Activated CD4-positive, CD25-positive, alpha-beta regulatory T cell (primary cell): ENCODE data around the gene REG1A.

Source experiments
- DNase-seq, 4 experiments: peaks; one replicate each; lab custom pipeline; 2025; lab: John Stamatoyannopoulos, UW

The REG1A gene, protein sequence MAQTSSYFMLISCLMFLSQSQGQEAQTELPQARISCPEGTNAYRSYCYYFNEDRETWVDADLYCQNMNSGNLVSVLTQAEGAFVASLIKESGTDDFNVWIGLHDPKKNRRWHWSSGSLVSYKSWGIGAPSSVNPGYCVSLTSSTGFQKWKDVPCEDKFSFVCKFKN

DNA sequence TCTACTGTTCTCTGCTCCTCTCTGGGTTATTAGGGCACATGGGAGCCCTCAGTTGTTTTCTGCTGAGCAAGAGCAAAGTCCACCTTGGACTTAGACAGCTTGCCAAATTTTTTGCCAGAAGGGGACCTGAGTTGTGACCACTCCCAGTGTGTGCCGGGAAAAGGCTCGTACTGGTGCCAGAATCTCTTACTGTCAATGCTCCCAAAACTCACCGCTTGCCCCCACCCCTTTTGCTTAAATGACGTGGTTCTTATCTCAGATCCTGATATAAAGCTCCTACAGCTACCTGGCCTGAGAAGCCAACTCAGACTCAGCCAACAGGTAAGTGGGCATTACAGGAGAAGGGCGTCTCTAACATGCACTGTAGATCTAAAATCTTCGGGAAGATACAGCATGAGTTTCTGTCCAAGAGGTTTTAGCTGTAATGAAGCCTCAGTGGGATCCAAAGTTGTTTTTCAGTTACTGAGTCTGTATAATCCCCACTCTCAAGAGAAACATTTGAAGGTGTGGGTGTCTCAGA lies at the start of gene REG1A:
REG1A (plus strand) TSS at position 295 of the 520 bp plus-strand sequence. CDS start 374 bp downstream, outside the sequence.
- no peak for DNase-seq

DNA sequence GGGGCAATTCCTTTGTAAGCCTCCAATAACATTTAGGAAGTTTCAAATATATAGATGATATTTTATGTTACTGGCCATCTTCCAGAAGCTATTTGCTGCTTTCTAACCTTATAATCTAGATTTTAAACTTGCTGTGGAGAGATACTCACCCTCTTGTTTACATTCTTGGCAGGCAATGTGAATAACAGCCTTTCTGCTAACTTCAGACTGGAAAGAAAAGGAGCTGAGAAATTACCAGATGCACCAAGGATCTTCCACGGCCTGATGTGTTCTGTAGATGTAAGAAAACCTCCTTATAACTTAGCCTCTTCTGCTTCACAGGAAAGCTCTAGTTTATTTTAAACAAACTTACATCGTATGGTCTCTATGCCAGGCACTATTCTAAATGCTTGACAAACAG lies 49.2 kb upstream of the REG1A start:
- DNase-seq, result no peak

DNA sequence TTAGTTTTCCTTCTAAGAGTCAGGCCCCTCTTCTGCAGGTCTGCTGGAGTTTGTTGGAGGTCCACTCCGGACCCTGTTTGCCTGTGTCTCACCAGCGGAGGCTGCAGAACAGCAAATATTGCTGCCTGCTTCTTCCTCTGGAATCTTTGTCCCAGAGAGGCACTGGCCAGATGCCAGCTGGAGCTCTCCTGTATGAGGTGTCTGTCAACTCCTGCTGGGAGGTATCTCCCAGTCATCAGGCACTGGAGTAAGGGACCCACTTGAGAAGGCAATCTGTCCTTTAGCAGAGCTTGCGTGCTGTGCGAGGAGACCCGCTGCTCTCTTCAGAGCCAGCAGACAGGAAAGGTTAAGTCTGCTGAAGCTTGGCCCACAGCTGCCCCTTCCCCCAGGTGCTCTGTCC lies 37.3 kb upstream of the REG1A start:
- DNase-seq, result no peak

DNA sequence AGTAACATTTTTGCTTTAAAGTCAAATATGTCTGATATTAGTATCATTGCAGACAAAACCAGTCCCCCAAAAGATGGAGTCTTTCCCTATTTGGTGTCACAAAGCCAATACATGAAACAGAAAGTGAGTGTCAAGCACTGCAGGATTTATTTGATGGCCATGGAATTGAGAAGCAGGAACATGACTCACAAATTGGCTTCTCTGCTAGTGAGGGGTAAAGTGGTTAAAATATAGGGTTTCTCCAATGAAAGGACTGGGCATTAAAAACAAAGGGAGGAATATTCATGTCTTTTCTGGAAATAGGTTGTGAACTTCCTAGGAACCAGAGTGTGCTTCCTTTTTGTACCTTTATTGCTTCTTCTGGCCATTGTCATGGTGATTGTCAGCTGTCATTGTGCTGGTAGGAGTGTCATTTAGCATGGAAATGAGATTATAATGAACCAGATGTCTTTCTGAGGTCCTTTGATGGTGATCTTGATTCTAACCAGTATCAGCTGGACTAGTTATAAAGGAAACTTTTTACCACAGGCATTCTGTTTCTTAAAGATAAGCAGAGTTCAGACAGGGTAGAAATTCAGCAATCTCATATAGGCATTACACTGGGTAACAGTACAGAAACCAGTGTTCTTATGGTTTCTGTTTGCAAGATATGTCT lies 36.6 kb upstream of the REG1A start:
- DNase-seq, result no peak

DNA sequence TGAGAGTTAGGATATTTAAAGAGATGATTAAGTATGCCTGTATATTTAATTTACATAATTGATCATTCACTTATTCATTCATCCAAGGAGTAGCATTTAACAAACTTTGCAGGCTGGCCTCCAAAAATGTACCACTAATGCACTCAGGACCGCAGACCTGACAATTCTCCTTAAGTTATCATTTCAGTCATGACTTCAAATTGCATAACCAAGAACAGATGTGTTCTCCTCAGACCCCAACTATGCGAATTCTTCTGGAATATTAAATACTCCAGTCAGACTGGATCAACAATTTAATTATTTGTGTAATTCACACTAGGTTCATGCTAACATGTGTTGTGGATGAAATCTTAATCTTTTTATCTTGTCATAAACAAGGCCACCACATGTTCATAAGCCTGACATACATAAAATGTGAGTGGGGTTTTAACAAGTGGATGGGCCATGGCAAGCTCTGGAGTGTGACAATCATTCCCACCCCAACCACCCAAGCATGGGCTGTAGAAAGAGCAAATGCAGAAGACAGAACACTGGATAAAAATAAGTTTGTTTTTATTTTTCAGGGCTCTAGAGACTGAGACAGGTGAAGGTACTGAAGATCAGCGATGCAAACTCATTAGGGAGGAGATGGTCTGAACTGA lies 35.7 kb upstream of the REG1A start:
- no peak for DNase-seq

DNA sequence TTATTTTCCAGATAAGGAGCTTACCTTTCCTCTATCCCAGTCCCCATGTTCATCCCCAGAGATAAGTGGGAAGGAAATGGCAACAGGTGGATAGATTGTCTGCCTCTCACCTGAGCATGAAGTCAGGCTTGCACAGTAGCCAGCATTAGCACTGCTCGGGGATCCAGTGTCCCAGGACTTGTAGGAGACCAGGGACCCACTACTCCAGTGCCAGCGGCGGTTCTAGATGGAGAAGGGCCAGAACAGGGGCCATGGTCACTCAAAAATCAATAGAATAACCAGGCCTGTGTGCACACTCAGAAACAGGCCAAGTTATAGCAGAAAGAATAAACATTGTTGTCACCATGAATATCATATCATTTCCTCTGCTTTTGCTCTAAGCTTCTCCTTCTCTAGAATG lies 34.9 kb upstream of the REG1A start:
- DNase-seq, result no peak

DNA sequence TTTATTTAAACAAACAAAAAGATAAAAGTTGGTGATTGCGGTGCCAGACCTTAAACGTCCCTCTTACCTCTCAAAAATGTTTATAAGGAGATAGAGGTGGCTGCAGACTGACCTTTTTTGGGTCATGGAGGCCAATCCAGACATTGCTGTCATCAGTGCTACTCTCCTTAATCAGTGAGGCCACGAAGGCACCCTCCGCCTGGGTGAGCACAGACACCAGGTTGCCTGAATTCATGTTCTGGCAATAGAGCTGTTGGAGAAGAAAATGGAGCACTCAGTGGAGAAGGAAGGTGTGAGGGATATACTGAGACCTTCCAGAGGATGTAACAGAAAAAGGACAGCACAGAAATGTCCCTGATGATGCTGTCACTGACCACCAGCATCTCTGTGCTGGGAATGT lies 34.0 kb upstream of the REG1A start:
- DNase-seq, result no peak

DNA sequence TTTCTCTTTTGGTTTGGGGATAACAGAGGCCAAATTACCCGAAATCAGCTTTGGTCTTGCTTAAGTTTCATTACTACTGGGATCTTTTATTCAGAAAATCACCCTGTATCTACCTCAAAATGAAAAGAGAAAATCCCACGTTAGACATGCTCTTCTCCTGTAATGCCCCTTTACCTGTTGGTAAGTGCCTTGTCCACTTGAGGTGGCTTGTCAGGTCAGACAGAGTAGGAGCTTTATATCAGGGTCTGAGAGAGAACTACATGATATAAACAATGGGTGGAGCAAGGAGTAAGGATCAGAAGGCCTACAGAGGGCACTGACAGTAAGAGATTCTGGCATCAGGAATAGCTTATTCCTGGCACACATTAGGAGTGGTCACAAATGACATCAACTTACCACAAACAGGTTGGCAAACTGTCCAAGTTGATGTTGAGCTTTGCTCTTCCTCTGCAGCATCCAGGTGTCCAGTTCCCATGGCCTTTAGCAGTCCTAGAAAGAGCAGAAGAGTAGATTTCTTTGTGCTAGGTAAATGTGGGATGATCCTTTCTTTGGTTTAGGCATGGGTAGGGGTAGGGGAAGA lies 32.4 kb upstream of the REG1A start, which contains the start of gene REG1B:
REG1B (minus strand) TSS at position 209 of the 580 bp plus-strand sequence. CDS start 381 bp downstream, outside the sequence.
- no peak for DNase-seq

DNA sequence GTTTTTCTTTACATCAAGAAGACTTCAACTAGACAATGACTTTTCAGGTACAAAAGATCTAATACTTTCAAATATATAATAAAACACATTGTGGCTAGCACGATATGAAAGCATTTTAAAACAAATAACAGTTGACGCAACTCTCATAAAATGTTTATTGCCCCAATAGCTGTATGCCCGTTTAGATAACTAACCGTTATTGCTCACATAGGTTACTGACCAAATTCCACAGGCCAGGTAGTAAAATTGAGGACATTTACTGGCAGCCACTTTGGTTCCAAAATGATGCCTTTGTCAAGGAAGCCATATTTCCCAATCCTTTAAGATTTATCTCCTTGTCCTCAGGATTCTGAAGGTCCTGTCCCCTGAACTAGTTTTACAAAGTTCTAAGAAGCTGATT lies 29.6 kb upstream of the REG1A start:
- DNase-seq, result no peak

DNA sequence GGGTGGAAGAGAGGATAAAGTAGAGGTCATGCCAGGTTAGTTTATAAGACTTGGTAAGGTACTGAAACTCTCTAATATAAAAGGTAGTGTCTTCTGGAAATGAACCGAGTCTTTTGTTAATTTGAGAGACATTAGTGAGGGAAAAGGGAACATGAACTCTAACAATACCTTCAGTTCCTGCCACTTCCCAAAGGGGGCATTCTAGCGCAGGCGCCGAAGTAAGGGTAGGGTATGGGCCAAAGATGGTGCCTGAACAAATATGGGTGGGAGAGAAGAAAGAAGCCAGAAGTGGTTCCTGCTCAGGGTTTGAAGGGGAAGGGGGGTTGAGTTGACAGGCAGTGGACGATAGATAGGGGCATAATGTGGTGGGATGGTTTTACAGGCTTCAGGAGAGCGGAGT lies 22.4 kb upstream of the REG1A start:
- DNase-seq, result no peak

DNA sequence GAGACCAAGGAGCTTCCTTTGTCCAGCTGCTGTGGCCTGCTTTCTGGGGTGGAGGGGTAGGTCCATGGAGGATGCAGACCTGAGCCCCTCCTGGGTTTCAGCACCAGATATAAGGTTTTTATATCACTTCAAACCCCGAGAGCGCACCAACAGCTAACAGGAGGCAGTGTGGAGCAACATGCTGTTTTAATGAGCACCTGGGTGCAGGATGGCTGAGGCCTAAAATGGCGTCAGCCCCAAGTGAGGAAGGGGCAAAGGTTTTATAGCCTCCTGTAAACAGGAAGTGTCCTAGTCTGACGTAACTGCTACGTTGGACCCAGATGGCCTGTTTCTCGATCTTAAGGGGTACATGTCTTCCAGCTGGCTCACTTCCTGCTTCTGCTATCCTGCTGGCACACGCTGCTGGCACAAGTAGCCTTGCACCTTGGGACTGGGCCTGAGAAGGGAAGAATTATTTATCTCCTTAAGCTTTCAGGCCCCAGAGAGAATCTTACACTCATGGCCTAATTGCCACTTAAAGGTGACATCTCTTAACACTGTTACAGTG lies 21.1 kb upstream of the REG1A start:
- no peak for DNase-seq

DNA sequence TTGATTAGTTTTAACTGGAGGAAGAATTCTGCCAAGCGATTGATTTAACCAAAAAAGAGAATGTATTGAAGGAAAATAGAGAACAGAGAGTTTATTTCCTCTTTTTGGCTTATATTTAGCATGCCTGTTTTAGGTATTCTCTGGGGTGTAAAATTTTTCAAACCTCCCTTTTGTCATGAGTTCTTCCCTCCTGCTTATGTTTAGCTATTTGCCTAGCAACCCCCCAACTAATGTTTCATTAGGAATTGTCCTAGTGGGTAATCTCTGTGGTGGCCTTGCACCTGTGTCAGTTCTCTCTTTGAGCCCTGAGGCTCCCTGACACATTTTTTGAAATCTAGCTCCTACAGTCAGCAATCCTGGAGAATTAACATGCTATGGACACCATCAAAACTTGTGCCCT lies 20.0 kb upstream of the REG1A start:
- DNase-seq, result no peak

DNA sequence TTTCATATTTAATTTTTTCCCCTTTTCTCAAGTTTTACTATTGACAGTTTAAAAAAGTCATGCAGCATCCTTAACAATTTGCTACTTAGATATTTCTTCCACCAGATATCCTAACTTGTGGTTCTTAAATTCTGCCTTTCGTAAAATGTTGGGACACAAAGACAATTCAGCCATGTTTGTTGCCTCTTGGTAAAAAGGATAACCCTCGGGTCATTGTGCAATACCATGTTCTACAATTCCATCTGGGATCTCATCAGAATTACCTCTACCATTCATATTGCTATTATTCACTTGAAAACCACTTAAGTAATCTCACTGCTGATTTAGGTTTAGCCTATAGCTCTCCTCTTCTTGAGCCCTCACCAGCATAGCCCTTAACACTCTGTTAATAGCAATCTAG lies 19.3 kb upstream of the REG1A start:
- no peak for DNase-seq

DNA sequence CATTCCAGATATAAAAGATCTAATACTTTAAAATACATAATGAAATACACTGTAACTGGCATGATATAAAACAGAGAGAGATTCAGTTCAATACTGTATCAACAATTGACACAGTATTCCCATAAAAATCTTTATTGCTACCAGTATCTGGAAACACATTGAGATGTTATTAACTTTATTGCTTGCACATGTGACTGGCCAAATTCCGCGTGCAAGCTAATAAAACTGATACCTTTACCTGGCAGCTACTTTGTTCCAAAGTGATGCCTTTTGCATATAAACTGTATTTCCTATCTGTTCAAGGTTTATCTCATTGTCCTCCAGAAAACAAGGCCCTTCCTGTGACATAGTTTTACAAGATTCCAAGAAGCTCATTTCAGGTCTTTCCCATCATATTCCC lies 17.1 kb upstream of the REG1A start:
- DNase-seq, result no peak

DNA sequence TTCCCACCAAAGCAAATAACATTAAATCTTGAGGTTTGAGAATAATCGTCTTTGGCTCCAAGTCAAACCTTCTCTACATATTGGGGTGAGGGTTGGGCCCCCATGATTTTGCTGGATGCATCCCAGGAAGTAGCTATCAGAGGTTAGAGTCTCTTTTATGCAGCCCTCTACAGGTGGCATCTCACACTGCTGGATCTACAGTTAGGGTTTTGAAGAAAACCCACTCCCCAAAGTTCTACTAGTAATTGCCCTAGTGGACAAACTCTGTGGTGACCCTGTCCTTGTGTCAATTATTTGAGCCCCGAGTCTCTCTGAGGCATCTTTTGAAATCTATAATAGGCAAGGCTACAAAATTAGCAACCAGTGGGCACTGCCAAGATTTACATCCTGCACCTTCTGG lies 15.0 kb upstream of the REG1A start:
- DNase-seq, result no peak

DNA sequence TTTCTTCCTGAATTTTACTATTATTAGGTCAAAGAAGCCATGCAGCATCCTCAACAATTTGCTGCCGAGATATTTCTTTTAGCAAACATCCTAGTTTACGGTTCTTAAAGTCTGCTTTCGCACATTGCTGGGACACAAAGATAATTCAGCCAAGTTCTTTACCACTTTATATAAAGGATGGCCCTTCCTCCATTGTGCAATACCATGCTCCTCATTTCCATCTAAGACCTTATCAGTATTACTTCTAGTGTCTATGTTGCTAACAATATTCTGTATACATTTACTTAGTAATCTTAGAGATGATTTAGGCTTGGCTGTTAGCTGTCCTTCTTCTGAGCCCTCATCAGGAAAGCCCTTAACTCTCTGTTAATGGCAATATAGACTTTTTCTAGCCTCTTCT lies 8.0 kb upstream of the REG1A start:
- DNase-seq, result no peak

DNA sequence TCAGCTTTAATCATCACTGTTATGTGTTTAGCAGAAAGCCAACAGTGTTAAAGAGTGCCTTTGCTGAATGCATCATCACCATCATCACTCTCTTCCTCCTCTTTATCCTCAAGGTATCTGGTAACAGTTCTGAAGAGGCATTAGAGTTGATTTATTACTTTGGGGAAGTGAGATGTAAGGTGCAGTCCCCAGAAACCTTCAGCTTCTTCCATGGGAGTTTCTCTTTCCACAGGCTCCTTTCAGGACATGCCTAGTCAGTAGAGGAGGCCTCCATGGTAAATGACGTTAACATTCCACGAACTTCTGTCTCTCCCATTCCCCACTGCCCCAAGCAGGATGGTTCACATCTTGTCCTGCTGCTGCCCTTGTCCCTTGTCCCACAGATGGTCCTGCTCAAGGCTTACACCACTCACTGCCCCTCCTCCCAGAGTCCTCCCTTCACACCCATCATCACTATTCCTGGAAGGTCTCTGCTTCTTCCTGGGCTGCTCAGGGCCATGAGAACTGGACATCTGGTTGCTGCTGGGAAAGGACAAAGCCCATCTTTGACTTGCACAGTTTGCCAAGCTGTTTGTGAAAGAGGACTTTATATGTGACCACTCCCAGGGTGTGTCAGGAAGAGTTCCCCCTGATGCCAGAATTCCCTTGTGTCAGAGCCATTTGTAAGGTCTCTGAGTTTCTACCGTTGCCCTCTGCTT lies 5.3 kb upstream of the REG1A start:
- no peak for DNase-seq

DNA sequence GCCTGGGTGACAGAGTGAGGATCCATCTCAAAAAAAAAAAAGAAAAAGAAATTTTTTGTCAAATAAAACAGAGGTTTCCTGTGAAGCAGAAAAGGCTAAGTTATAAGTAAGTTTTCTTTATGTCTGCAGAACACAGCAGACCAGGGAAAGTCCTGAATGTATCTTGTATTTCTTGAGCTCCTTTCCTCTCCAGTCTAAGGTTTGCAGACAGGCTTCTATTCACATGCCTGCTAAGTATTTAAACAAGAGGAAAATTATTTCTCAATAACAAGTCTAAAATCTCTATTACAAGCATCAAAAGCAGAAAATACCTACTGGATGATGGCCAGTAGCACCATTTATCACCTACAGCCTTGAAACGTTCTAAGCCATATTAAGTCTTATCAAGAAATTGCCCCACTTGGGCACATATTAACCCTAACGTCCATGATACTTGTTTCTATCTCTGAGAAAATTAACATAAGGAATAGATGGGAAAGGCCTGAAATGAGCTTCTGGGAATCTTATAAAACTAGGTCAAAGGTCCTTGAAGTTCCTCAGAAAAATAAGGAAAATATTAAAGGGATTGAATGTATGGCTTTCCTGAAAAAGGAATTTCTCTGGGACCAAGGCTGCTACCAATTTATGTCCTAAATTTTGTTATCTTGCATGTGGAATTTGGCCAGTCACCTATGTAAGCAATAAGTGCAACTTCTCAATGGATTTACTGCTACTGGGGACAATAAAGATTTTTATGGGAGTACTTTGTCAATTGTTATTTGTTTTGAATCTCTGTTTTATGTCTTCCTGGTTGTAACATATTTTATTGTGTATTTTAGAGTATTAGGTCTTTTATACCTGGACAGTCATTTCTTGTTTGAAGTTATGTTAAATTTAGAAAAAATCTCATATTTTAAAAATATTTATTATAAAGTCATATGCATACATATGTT lies 3.0 kb upstream of the REG1A start:
- DNase-seq, result no peak

DNA sequence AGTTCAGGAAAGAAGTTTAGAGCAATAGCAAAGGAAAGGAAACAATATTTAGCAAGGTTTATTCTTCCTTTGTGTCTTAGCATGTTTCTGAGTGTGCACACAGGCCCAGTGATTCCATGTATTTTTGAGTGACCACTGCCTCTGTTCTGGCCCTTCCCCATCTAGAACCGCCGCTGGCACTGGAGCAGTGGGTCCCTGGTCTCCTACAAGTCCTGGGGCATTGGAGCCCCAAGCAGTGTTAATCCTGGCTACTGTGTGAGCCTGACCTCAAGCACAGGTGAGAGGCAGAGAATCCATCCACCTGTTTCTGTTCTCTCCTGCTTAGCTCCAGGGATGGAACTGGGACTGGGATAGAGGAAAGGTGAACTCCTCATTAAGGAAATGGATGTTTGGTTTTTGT lies 2.4 kb downstream of the REG1A start:
- no peak for DNase-seq

DNA sequence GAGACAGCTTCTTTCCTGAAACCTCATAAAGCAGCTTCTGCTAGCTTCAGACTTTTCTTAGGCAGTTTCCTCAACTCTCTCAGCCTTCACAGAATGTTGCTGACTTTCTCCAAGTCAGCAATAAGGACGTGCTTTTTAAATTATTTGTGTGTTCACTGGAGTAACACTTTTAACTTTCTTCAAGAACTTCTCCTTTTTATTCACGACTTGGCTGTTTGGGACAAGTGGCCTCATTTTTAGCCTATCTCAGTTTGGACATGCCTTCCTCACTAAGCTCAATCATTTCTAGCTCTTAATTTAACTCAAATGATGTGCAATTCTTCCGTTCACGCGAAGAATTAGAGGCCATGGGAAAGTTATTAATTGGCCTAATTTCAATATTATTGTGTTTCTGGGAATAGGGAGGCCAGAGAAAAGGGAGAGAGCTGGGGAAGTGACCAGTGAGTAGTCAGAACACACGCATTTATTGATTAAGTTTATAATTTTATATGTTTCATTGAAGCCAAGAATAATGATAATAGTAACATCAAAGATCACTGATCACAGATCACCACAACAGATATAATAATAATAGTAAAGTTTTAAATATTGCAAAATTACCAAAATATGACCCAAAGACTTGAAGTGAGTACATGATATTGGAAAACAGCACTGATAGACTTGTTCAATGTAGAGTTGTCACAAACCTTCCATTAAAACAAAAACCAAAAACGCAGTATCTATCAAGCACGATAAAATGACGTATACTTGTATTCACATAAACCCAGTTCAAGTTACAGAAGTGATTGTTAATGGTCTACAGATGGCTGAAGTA lies 4.8 kb downstream of the REG1A start:
- no peak for DNase-seq
